ENCODE data around the gene EPPIN.

- TF ChIP-seq POLR2AphosphoS5 (IDR thresholded peaks at IDR 0.05; ENCODE audit: low read depth, low read length), result no peak
- TF ChIP-seq POLR2A (IDR thresholded peaks at IDR 0.05; ENCODE audit: low read depth, low read length), result no peak
Measured at GRCh38 chr20:45589725-45590124, 42.5 kb upstream of the EPPIN start.
